DND-41 (cell line): ENCODE data around the gene LAYN.

Source experiments
- EZH2 ChIP-seq: IDR thresholded peaks from 3 replicates; pipeline ENCODE4 v1.6.1; 2012; ENCODE audit warnings: borderline replicate concordance, low read depth, mild to moderate bottlenecking, moderate library complexity, low read length, inconsistent platforms; ENCODE audit not compliant: severe bottlenecking
- TF ChIP-seq, protein P1 (sequence below): IDR thresholded peaks from 2 replicates; pipeline ENCODE4 v1.5.1; 2012; ENCODE audit warnings: borderline replicate concordance, low read length, moderate library complexity, mild to moderate bottlenecking; ENCODE audit not compliant: poor library complexity, severe bottlenecking; ENCODE audit errors: extremely low read depth

GRCh38 chr11:111582881-111583280 lies 42.4 kb downstream of the LAYN start:
- TF ChIP-seq, protein P1, sequence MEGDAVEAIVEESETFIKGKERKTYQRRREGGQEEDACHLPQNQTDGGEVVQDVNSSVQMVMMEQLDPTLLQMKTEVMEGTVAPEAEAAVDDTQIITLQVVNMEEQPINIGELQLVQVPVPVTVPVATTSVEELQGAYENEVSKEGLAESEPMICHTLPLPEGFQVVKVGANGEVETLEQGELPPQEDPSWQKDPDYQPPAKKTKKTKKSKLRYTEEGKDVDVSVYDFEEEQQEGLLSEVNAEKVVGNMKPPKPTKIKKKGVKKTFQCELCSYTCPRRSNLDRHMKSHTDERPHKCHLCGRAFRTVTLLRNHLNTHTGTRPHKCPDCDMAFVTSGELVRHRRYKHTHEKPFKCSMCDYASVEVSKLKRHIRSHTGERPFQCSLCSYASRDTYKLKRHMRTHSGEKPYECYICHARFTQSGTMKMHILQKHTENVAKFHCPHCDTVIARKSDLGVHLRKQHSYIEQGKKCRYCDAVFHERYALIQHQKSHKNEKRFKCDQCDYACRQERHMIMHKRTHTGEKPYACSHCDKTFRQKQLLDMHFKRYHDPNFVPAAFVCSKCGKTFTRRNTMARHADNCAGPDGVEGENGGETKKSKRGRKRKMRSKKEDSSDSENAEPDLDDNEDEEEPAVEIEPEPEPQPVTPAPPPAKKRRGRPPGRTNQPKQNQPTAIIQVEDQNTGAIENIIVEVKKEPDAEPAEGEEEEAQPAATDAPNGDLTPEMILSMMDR: no peak
- no peak for TF ChIP-seq EZH2
